Measurements from ENCODE around the gene TOR1B.

Gene TOR1B

DNA sequence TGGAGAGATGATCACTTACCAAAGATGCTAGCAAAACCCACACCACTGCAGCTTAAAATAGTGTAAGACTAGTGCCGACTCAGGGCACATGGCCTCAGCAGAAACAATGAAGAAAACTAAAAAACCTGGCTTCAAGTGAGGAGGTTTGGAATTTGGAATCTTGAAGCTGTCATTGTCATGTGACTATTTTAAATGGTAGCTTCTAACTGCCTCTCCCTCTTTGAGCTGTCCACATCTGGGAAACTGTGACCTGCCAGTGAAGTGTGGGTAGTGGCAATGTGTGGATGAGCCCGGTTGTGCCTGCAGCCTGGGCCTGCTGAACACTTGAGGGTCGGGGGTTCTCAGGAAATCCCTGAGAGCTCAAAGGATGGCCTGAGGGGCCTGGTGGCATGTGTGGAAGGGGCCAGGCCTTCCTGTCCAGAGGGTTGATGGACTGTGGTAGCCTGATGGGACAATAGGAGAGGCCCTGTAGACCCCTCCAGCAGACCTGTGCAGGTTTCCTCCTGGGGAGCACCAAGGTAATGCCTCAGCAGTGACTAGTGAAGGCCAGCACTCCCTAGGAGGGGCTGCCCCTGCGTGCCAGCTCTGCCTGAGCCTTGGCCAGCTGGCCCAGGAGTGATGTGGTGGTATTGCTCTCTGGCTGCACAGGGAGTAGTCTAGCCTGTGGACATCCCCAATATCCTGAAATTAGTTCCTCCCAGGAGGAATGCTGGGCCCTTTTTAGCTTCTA lies 45.9 kb downstream of the TOR1B start:
- no peak for DNase-seq (ENCODE audit: low read depth)
- H3K4me3 ChIP-seq (ENCODE audit: low read length) = no peak overlapping the region
- TF ChIP-seq, protein P1, sequence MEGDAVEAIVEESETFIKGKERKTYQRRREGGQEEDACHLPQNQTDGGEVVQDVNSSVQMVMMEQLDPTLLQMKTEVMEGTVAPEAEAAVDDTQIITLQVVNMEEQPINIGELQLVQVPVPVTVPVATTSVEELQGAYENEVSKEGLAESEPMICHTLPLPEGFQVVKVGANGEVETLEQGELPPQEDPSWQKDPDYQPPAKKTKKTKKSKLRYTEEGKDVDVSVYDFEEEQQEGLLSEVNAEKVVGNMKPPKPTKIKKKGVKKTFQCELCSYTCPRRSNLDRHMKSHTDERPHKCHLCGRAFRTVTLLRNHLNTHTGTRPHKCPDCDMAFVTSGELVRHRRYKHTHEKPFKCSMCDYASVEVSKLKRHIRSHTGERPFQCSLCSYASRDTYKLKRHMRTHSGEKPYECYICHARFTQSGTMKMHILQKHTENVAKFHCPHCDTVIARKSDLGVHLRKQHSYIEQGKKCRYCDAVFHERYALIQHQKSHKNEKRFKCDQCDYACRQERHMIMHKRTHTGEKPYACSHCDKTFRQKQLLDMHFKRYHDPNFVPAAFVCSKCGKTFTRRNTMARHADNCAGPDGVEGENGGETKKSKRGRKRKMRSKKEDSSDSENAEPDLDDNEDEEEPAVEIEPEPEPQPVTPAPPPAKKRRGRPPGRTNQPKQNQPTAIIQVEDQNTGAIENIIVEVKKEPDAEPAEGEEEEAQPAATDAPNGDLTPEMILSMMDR (conservative IDR thresholded peaks at IDR 0.05; ENCODE audit: low read depth, low read length) = no peak

DNA sequence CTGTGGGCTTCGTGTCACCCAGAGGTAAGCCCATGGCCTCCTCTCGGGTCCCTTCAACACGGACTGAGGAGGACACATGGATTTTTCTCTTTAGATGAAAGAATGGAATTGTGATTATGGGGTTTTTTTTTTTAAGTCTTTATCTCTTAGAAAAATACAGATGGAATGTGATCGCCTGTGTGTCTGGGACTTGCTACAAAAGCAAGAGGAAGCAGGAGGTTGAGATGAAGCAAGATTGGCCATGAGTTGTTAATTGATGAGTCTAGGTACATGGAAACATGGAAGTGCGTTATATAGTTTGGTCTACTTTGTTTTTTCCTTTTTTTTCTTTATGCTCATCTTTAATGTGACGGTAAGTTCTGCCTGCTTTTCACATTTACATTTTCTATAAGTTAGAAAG lies 46.9 kb downstream of the TOR1B start:
- no peak for DNase-seq (ENCODE audit: low read depth)
- TF ChIP-seq, protein P1 (conservative IDR thresholded peaks at IDR 0.05; ENCODE audit: low read depth, low read length) = no peak
- H3K4me3 ChIP-seq (ENCODE audit: low read length) = no peak overlapping the region

DNA sequence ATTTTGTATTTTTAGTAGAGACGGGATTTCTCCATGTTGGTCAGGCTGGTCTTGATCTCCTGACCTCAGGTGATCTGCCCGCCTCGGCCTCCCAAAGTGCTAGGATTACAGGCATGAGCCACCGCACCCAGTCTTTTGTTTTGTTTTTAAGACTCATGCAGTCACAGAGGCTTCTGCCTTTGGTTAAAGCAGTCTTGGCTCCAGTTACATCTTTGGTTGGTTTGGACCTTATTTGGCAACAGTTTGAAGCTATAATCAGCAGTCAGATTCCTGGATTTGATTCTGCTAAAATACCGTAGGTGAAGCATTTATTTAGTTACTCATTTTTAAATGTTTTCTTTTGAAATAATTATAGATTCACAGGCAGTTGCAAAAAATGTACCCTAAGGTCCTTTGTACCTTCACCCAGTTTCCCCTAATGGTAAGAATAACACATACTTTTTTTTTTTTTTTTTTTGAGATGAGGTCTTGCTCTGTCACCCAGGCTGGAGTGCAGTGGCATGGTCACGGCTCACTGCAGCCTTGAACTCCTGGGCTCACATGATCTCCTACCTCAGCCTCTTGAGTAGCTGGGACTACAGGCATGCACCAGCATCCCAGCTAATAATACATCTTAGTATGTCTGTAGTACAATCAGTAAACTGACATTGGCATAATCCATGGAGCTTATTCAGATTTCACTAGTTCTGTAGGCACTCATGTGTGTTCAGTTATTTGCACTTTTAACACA lies 48.0 kb downstream of the TOR1B start:
- no peak overlapping the region for H3K4me3 ChIP-seq (ENCODE audit: low read length)
- no peak for DNase-seq (ENCODE audit: low read depth)
- TF ChIP-seq, protein P1 (conservative IDR thresholded peaks at IDR 0.05; ENCODE audit: low read depth, low read length) = no peak

DNA sequence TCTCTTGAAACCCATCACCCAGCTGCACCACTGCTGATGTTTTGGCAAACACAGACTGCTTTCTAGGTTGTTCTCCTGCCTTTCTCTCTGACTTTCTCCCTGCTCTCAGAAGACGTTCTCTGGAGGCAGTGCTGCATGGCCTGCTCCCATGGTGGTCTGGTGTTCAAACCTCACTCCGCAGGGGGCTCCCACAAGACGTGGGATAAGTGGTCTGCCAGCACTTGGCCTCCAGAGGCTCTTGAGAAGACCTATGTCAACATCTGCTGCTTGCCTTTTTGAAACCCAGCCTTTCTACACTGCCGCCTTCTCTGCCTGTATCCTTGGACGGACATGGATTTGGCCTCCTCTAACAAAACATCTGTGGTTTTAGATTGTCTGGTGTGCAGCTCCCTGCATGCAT lies 48.8 kb downstream of the TOR1B start:
- H3K4me3 ChIP-seq (ENCODE audit: low read length) = no peak overlapping the region
- DNase-seq (ENCODE audit: low read depth) = no peak
- TF ChIP-seq, protein P1 (conservative IDR thresholded peaks at IDR 0.05; ENCODE audit: low read depth, low read length) = no peak

DNA sequence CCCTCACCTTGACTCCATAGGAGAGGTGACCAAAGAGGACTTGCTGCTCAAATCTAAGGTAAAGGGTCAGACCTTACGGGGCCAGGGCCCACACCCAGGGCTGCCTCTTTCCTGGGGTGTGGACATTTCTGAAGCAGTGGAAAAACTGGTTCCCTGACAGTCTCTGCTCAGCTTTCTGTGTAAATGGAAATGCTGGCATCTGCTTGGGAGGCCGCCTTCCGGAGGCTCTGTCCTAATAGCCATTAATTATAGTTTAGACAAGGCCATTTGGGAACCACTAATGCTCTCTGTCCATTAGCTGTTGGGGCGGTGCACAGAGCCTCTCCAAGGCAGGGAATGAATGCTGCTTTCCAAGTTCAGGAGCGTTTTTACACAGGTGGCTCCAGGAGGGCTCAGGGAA lies 49.6 kb downstream of the TOR1B start:
- DNase-seq (ENCODE audit: low read depth) = no peak

DNA sequence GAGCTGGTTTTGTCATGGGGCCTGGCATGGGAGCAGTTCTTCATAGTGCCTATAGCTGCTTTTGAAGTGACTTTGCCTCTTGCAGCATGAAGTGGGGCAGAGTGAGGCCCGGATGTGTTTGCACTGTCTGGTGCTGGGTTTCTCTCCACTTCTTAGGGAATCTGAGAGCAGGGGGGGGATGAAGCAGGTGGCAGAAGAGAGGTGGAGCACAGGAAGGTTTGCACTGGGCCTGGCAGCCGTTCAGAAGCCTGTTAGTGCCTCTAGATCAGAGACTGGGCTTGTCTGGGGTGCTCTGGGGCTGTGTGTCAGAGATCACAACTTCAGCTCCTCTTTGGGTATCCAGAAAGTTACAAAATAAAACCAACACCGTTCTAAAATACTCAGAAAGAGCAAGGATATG lies 50.6 kb downstream of the TOR1B start:
- H3K4me3 ChIP-seq (ENCODE audit: low read length) = no peak overlapping the region

More for the DNA sequence above, 49.6 kb downstream of the TOR1B start:
- H3K4me3 ChIP-seq (ENCODE audit: low read length) = no peak overlapping the region
- TF ChIP-seq, protein P1 (conservative IDR thresholded peaks at IDR 0.05; ENCODE audit: low read depth, low read length) = no peak

More for the DNA sequence above, 50.6 kb downstream of the TOR1B start:
- no peak for DNase-seq (ENCODE audit: low read depth)
- TF ChIP-seq, protein P1 (conservative IDR thresholded peaks at IDR 0.05; ENCODE audit: low read depth, low read length) = no peak
